ENCODE measurements around the gene CTF1. TPM values are rescaled to one million over a fixed set of nuclear protein-coding genes. Genes with fewer than 3 reads are reported as not detected.

Gene CTF1
- total and polyA plus RNA-seq, 9 donors, result 7.0 to 22.4 (median 14.4) TPM

GRCh38 chr16:30893744-30894539, 2.5 kb upstream of the CTF1 start, which contains the start of gene BCL7C:
BCL7C (minus strand) TSS chr16:30894077; CDS start chr16:30893944, 133 bp downstream.
- intact Hi-C loops (cut with DNase I), result loop anchor here in 1 of 4 donors (5.0 kb wide), 1 partner anchor 47 kb away; no protein-coding TSS in a partner anchor
- H3K9me3 ChIP-seq, result no peaks in the 10 kb centered on the region
- DNase-seq, result peak; percentile 89 to 94 (median 91)
- H3K4me1 ChIP-seq (ENCODE audit: insufficient read depth), result peaks cover 15% of the 10 kb centered on the region
- TF ChIP-seq POLR2A (IDR thresholded peaks at IDR 0.05) (peak; percentile 39), CTCF (IDR thresholded peaks at IDR 0.05) (peak in 2 of 3 donors; percentile 67 to 77), EP300 (IDR thresholded peaks at IDR 0.05) (no peak)
- no peaks in the 10 kb centered on the region for H3K36me3 ChIP-seq
- H3K4me3 ChIP-seq, result peak within 1 kb of the TSS; percentile 74
- 0 to 1% (median 1%) methylated on average over 45 to 97 of the region's 97 CpGs for WGBS, 3 donors
- peak within 1 kb of the TSS; percentile 64 to 92 for H3K27ac ChIP-seq
- no peaks in the 10 kb centered on the region for H3K27me3 ChIP-seq

DNA sequence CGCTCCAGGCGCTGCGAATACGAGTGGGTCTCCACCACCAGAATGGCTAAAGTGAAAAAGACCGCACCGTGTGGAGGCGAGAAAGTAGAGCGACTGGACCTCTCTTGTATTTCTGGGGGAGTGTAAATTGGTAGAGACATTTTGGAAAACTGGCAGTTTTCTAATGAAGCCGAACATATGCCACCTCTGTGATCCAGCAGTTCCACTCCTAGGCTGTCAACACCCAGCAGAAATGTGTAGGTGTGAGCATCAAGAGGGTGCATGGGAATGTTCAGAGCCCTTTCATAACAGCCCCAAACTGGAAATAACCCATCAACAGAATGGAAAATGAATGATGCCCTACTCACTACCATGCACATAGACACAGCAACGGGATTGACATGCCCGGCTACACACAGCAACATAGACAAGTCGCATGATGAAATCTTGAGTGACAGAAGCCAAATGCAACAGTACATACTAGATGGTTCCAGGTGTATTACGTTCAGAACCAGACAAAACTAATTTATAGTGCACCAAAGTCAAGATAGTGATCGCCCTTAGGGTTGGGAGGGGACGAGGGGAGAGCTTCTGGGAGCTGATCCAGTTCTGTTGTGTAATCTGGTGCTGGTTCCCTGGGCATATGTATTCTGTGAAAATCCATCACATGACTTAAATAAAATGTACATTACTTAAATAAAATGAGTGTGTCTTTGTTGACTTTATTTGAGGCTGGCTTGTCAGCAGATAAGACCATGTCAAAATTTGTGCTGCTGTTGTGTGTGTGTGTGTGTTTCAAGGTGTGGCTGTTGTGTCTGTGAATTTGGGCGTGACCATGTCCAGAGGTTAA, 1.7 kb upstream of the CTF1 start:
- Histone ChIP-seq H3K9me3 (no peaks in the 10 kb centered on the region), H3K27me3 (no peaks in the 10 kb centered on the region), H3K4me1 (ENCODE audit: insufficient read depth) (peaks cover 15% of the 10 kb centered on the region), H3K27ac (peak overlapping the region; percentile 64 to 97), H3K4me3 (peak overlapping the region; percentile 74), H3K36me3 (no peaks in the 10 kb centered on the region)
- intact Hi-C loops (cut with DNase I), result loop anchor here in 1 of 4 donors (5.0 kb wide), 1 partner anchor 47 kb away; no protein-coding TSS in a partner anchor
- no peak for DNase-seq
- 34 to 37% (median 36%) methylated on average over 16 of the region's 16 CpGs for WGBS, 3 donors
- TF ChIP-seq CTCF (IDR thresholded peaks at IDR 0.05), result no peak
- TF ChIP-seq EP300 (IDR thresholded peaks at IDR 0.05), result no peak
- no peak for TF ChIP-seq POLR2A (IDR thresholded peaks at IDR 0.05)

GRCh38 chr16:30895627-30896260, 670 bp upstream of the CTF1 start:
- H3K4me3 ChIP-seq, result peak overlapping the region; percentile 60
- peak overlapping the region; percentile 97 for H3K27ac ChIP-seq
- intact Hi-C loops (cut with DNase I), result no loop called here
- H3K27me3 ChIP-seq, result no peaks in the 10 kb centered on the region
- H3K4me1 ChIP-seq (ENCODE audit: insufficient read depth), result peaks cover 15% of the 10 kb centered on the region
- whole genome bisulfite sequencing, 3 donors, result 51 to 54% (median 53%) methylated on average over 32 of the region's 32 CpGs
- no peaks in the 10 kb centered on the region for H3K36me3 ChIP-seq
- H3K9me3 ChIP-seq, result no peaks in the 10 kb centered on the region
- DNase-seq, result peak in 4 of 5 donors; percentile 36 to 64 (median 54)
- no peak for TF ChIP-seq POLR2A (IDR thresholded peaks at IDR 0.05)
- TF ChIP-seq EP300 (IDR thresholded peaks at IDR 0.05), result no peak
- TF ChIP-seq CTCF (IDR thresholded peaks at IDR 0.05), result no peak
